ENCODE results near the gene CSMD2.

The CSMD2 gene

GRCh38 chr1:33841494-33841893, 323.5 kb downstream of the CSMD2 start:
- DNase-seq, result no peak

GRCh38 chr1:33837635-33838034, 327.4 kb downstream of the CSMD2 start:
- no peak for DNase-seq

- no peak for DNase-seq
These were observed 328.1 kb downstream of the CSMD2 start for GRCh38 chr1:33836911-33837310.

GRCh38 chr1:33828654-33829053, 336.4 kb downstream of the CSMD2 start:
- DNase-seq, result no peak

GRCh38 chr1:33828059-33828458, 337.0 kb downstream of the CSMD2 start:
- DNase-seq, result no peak

GRCh38 chr1:33826711-33827110, 338.3 kb downstream of the CSMD2 start:
- no peak for DNase-seq

GRCh38 chr1:33826311-33826710, 338.7 kb downstream of the CSMD2 start:
- no peak for DNase-seq

GRCh38 chr1:33825506-33825905, 339.5 kb downstream of the CSMD2 start:
- no peak for DNase-seq

- no peak for DNase-seq
These were observed 340.1 kb downstream of the CSMD2 start for GRCh38 chr1:33824971-33825370.

- no peak for DNase-seq
These were observed 340.7 kb downstream of the CSMD2 start for GRCh38 chr1:33824321-33824720.

GRCh38 chr1:33823830-33824229, 341.2 kb downstream of the CSMD2 start:
- no peak for DNase-seq

- no peak for DNase-seq
These were observed 341.6 kb downstream of the CSMD2 start for GRCh38 chr1:33823401-33823800.

- no peak for DNase-seq
These were observed 342.6 kb downstream of the CSMD2 start for GRCh38 chr1:33822396-33822795.

GRCh38 chr1:33821291-33821690, 343.7 kb downstream of the CSMD2 start:
- no peak for DNase-seq

GRCh38 chr1:33820804-33821203, 344.2 kb downstream of the CSMD2 start:
- DNase-seq, result no peak

- no peak for DNase-seq
These were observed 345.1 kb downstream of the CSMD2 start for GRCh38 chr1:33819913-33820311.

GRCh38 chr1:33819290-33819912, 345.6 kb downstream of the CSMD2 start:
- DNase-seq, result no peak

- DNase-seq, result no peak
These were observed 347.0 kb downstream of the CSMD2 start for GRCh38 chr1:33818071-33818470.

GRCh38 chr1:33815061-33815460, 350.0 kb downstream of the CSMD2 start:
- no peak for DNase-seq

- DNase-seq, result no peak
These were observed 350.9 kb downstream of the CSMD2 start for GRCh38 chr1:33814166-33814565.

GRCh38 chr1:33810571-33810970, 354.5 kb downstream of the CSMD2 start:
- no peak for DNase-seq

- DNase-seq, result no peak
These were observed 359.0 kb downstream of the CSMD2 start for GRCh38 chr1:33805988-33806387.

GRCh38 chr1:33802268-33802667, 362.8 kb downstream of the CSMD2 start:
- DNase-seq, result no peak

- DNase-seq, result no peak
These were observed 367.2 kb downstream of the CSMD2 start for GRCh38 chr1:33797849-33798248.

- no peak for DNase-seq
These were observed 372.4 kb downstream of the CSMD2 start for GRCh38 chr1:33792651-33793050.

- no peak for DNase-seq
These were observed 372.8 kb downstream of the CSMD2 start for GRCh38 chr1:33792216-33792615.
